C4-2B (cell line): ENCODE results near the gene OPN4.

Source experiments
- H3K27ac ChIP-seq: fragments of 450-650 bp; 2 replicates; pipeline ENCODE4 v1.5.1; 2017
- CTCF ChIP-seq: fragments of 450-650 bp; conservative IDR thresholded peaks from 2 replicates; pipeline ENCODE4 v1.5.1; 2017; ENCODE audit warnings: mild to moderate bottlenecking
- ZFX ChIP-seq: fragments of 450-650 bp; IDR thresholded peaks from 2 replicates; pipeline ENCODE4 v1.6.1; 2017

The OPN4 gene

GRCh38 chr10:86653379-86653778, 968 bp upstream of the OPN4 start:
- TF ChIP-seq ZFX (no peak), CTCF (no peak)
- H3K27ac ChIP-seq, result no peak overlapping the region

GRCh38 chr10:86653987-86654386, 360 bp upstream of the OPN4 start:
- no peak for TF ChIP-seq CTCF
- TF ChIP-seq ZFX, result no peak

GRCh38 chr10:86655173-86655540, 810 bp downstream of the OPN4 start:
- TF ChIP-seq CTCF (no peak), ZFX (no peak)
- H3K27ac ChIP-seq, result no peak overlapping the region

More at GRCh38 chr10:86653987-86654386, 360 bp upstream of the OPN4 start:
- H3K27ac ChIP-seq, result no peak overlapping the region

GRCh38 chr10:86655596-86655995, 1.2 kb downstream of the OPN4 start:
- H3K27ac ChIP-seq, result no peak overlapping the region
- TF ChIP-seq ZFX, result no peak
- no peak for TF ChIP-seq CTCF

GRCh38 chr10:86657011-86657395, 2.7 kb downstream of the OPN4 start:
- TF ChIP-seq ZFX, result no peak
- H3K27ac ChIP-seq, result no peak overlapping the region

GRCh38 chr10:86657396-86658011, 3.2 kb downstream of the OPN4 start:
- H3K27ac ChIP-seq, result no peak overlapping the region
- TF ChIP-seq ZFX (no peak), CTCF (no peak)

- TF ChIP-seq CTCF (no peak), ZFX (no peak)
- H3K27ac ChIP-seq, result no peak overlapping the region
Observed at GRCh38 chr10:86658261-86658741, 4.0 kb downstream of the OPN4 start.

- TF ChIP-seq ZFX (no peak), CTCF (no peak)
- H3K27ac ChIP-seq, result no peak overlapping the region
Observed at GRCh38 chr10:86658751-86659150, 4.4 kb downstream of the OPN4 start.
